ENCODE data around the gene GJB5.

- no peak for TF ChIP-seq POLR2A (IDR thresholded peaks at IDR 0.05; ENCODE audit: low read length)
- no peak for TF ChIP-seq GATA1 (IDR thresholded peaks at IDR 0.05; ENCODE audit: low read depth, low read length)
Measured at GRCh38 chr1:34777519-34778321, 22.9 kb downstream of the GJB5 start.

Measured in erythroblast (primary cell).